RPMI8226 (cell line): ENCODE data around the gene KRT1.

ENCODE experiments used
- DNase-seq: peaks from one replicate; pipeline ENCODE4 v3.0.0-alpha.2; 2015

KRT1 gene

DNA sequence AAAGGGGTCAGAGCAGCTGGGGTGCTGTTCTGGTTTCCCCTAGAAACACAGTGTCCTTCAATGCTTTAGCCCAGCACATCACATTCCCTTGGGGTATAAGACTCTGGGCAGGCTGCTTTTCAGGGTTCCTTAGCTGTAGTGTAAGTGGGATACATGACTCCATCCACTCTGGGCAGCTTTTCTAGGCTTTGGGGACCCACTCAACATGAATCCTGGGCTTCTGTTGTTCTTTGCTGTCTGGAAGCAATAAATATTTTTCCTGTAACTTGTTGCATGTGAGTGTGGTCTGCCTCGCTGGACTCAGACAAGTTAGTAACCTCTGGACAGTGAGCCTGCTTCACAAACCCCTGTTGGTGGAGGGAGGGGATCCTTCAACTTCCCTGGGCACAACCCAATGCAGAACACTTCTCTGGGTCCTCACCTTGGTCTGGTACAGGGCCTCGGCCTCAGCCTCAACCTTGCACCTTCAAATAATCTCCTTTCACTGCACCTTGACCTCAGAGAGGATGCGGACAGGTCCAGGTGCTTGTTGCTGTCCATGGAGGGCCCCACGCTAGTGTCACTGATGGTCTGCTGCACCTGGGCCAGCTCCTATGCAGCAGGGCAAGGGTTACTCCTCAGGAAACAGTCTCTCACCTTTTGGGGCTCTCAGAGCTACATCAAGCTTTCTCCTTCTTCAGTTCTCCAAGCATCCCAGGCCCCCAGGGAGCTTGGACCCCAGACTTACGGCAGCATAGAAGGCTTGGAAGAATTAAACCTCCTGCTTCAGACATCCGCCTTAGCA, 48.3 kb downstream of the KRT1 start:
- no peak for DNase-seq

DNA sequence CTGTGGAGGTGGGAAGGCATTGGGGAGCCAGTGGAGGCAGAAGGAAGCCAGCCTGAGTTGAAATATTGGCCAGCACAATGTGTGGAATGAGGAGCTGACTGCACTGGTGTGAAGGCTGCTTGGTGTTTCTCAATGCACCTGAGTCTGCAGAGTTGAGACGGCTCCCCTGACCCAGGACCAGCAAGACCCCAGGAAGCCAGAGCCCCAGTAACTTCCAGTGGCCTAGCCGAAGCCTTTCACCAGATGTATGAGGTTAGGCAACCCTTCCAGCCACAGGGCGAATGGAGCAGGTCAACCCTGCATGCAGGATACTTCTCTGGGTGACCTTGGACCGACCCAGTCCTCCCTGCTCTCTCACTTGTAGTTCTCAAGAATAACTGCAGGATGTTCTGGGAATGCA, 48.9 kb downstream of the KRT1 start:
- DNase-seq: no peak

DNA sequence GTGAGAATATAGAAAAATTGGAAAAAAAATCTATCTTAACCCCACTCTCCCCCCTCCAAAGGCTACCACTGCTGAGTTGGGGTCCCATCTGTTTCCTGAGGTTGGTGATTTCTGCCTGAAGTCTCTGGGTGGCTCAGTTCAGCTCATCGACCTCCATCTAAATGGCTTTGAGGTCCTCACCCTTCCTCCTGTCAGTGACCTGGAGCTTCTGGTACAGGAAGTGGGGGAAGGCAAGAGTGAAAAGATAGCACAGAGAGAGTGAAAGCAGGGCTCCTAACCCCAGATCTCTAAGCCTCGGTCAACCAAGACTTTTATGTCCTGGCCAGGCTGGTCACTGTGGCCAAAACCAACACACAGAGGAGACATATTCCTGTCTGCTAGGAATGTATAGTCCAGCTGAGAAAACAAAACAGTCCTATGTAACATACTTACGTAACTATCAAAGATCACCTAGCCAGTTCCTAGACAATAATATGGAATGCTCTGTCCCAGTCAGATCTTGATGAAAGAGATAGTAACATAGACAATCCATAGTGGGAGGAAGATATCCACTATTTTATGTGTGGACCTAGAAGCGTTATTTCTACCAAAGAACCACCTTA, 49.5 kb downstream of the KRT1 start:
- DNase-seq: no peak

DNA sequence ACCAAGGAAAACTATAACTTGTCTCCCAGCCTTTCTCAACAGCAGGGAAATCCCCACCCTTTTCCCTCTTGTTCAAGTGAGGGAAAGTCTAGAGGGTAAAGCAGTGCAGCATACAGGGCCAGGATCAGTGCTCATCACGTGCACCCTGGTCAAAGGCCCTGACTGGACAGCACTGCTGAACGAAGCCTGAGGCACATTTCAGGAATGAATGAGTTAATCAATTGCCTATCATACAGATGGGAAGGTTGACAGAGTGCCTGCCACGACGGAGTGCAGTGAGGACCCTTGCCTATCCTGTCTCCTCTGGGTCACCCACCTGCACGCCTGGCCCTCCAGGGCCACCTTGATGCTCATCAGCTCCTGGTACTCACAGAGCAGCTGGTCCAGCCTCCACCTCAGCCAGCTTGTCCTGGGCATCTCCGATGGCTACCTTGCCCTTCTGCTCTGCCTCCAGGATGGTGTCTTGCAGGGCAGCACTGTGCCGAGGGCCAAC, 50.2 kb downstream of the KRT1 start:
- DNase-seq: no peak

DNA sequence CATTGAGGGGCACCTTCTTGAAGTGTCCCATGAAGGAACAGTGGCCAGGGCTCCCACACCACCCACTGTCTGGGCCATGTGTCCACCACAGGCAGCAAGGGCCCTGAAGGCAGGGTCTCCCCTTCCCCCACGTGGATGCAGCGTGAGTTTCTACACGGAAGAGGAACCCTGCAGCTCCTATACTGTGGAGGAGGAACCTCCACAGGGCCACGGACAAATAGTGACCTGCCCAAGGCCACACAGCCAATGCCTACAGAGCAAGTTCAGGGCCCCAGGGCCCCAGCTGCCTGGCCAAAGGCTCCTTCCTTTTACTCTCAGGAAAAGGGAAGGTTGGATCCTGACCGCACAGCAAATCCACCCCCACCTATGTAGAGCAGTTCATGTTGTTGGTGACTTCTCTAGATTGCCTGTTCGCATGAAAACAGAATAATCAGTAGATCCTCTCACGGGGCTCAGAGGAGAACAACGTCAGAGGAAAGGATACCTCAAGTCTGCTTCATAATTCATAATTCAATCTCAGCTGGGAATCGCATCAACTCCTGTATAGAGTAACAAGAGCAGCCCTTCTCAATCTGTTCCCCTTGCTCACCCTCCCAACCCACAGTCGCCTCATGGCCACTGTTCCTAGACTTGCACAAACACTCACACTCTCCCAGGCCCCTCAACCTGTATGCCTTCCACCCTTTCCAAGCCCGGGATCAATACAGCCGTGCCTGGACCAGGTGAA, 50.8 kb downstream of the KRT1 start:
- DNase-seq: no peak

DNA sequence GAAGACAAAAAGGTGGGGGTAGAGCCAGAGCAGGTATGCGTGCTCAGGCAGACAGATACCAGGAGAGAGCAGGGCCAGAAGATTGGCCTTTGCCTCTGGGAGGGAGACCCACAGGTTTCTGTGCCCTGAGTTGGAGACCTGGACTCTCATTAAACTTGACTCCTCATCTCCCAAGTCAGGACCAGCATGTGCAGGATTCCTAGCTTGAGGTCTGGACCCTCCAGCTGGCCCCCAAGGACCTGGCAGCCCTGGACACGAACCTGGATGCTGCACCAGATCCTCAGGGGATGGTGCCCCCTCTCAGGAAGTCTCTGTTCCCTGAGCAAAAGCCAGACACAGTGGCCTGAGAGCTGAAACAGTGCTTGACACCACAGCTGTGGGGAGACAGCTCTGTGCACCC, 51.4 kb downstream of the KRT1 start:
- DNase-seq: no peak

DNA sequence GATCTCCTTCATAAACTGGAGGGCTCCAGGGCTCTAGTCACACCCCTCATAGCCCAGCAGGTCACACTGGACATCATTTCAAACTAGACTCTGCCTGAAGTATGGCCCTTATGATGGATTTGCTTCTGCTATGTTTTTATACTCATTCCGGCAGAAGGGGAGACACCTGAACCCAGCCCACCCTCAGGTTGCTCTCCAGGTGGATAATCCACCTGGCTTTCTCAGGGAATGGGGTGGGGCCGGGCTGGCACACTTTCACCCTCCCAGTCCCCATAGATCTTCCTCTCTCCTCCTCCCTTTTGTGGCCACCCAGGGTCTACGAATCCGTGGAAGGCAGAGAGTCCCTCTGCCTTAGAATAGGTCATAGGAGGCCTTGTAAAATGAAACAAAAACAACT, 52.1 kb downstream of the KRT1 start:
- DNase-seq: no peak

DNA sequence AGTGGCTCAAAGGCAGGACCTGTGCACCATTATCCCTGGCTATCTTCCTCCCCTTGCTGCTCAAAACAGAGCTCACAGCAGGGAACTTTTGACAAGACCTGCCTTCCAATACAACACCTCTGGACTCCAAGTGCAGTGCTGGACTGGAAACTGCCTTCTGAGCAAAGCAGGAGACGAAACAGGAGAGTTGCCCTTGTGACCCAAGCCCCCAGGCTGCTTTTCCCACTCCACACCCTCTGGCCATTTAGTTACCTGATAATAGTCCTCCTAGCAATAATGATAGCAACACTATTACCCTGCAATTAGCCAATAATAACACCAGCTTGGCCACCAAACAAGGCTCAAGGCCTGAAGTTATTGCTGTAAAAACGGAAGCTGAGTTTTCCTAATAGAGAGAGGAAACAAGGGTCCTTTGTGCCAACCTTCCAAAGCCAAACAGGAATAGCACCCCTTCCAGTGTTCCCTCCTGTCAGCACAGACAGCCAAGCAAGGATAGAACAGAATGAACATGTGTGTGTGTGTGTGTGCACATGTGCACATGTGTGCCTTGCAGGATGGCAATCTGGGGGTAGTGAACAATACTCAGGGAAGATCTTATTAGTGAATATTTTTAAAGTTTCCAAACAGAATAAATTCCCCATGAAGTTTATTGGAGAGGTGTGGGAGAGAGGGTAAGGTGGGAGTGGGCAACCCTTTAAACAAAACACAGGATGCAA, 52.7 kb downstream of the KRT1 start:
- no peak for DNase-seq
